GM18520 (cell line): ENCODE measurements around the gene DISC1.
"Not testable (repeated sequence)": the region's sequence is repeated elsewhere in the genome, so short reads cannot be mapped to it uniquely, and the experiment has no call there.

Source experiments
- ATAC-seq: cut with Tn5 transposase; IDR thresholded peaks from one replicate; pipeline ENCODE4 v1.9.1; 2021; ENCODE audit not compliant: unreplicated experiment

DISC1 gene

DNA sequence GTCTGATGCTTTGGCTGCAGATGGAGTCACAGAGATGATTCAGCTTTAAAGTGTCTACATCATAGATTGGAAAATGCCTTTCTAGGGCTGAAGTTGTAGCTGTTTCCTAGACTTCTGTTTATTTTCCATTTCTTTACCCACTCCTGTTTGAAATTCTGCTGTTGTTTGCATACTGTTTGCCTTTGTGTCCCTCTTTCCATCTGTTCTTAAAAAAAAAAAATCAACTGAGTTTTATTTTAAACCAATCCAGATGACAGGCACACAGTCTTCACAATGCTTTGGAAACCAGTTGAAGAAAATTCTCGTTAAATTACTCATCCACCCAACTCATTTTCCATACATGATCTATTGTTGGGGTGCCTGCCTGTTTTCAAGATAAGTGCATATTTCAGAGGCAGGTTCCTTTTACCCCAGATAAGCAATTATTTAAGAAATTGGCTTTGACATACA is 245.9 kb downstream of the DISC1 start:
- no peak for ATAC-seq

GRCh38 chr1:231878737-231879136 is 252.1 kb downstream of the DISC1 start:
- ATAC-seq: no peak

GRCh38 chr1:231879296-231879695 is 252.7 kb downstream of the DISC1 start:
- ATAC-seq: no peak

DNA sequence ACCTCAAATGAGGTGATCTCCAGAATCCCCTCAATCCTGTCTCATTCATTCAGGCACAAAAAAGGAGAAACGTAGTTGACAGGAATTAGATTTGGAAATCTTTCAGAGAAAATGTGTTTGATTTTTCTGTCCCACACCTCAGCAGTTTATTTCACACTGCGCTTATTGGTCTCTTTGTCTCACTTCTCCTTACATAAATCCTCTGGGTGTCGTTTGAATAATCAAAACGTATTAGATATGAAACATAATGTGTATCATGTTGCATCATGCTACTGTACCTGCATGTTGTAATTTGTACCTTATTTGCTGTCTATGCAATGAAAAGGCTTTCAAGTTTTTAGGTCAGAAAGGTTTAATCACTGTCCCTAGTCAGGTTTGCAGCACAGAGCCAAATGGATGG is 255.7 kb downstream of the DISC1 start:
- no peak for ATAC-seq

- no peak for ATAC-seq
Measured at GRCh38 chr1:231882790-231883189, 256.2 kb downstream of the DISC1 start.

- ATAC-seq: no peak
Measured at GRCh38 chr1:231883382-231883781, 256.8 kb downstream of the DISC1 start.

GRCh38 chr1:231885209-231885854 is 258.7 kb downstream of the DISC1 start:
- ATAC-seq: no peak

DNA sequence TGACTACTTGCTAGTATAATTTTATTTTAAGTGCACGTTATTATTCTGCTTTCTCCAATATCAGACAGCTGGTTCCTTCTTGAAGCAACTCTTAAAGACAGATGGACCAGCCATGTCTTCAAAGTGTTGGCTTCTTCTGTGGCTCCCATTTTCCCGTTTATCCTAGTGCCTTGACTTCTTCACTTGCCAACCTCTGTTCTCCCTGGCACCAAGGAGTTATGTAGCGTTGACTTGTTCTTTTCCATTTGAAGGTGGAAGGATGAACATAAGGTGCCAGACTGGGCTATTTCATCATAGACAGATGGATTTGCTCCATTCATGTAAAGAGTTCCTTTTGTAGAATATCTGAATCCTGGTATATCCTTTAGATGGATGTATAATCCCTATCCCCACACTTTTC is 260.6 kb downstream of the DISC1 start:
- no peak for ATAC-seq

GRCh38 chr1:231887866-231888265 is 261.3 kb downstream of the DISC1 start:
- no peak for ATAC-seq

DNA sequence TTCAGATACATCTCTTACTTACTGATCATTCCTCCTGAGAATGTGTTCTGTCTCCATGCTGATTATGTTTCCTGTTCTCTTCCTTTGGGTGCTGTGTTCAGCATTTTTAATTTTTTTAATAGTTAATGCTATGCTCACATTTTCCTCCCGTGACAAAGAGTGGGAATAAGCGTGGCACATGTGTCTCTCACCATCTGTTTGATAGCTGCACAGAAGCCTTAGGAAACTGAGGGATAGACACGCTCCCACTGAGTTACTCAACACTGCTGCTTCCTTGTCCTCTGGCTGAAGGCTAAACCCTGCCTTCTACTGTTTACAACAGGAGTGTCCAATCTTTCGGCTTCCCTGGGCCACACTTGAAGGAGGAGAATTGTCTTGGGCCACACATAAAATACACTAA is 264.2 kb downstream of the DISC1 start:
- no peak for ATAC-seq

DNA sequence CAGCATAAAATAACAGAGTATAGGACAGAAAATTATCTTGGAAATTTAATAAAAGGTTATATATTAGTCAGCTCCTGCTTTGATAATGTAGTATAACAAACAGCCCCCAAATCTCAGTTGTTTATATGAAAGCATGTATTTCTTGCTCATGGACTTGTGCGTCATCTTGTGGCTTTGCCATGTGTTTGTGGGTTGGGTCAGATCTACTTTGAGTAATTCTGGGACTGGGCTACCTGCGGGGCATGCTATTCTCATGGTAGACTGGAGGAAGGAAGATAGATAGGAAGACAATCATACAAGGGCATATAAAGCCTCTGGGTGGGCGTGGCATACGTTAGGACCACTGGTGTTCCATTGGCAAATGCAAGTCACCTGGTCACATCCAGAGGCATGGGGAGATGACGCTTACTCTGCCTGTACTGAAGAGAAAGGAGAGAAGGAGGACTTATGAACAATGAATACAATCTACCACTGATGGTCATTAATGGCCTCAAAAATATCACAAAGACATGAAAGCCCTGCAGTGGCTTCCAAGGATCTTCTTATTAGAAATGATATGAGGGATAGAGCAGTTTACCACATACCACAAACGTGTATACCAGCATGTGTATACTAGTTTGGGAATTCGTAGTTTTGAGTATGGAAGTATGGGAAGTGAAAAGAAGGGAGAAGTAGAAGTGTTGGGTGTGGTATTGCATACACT is 267.0 kb downstream of the DISC1 start:
- no peak for ATAC-seq

- ATAC-seq: no peak
Measured at GRCh38 chr1:231896806-231897205, 270.2 kb downstream of the DISC1 start.

DNA sequence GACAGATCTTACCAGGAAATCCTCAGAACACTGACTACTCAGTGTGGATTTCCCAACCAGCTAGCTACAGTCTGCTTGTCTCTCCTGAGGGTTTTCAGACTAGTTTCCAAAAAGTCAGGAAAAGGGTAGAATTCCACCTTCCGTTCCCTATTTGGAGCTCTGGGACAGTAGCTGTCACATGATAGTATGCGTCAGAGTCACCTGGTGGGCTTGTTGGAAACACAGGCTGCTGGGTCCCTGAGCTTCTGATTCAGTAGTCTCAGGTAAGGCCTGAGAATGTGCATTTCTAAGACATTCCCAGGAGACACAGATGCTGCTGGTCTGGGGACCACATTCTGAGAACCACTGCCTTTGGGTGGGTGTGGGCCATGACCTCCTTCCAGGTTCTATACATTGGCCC is 272.5 kb downstream of the DISC1 start:
- no peak for ATAC-seq

- no peak for ATAC-seq
Measured at GRCh38 chr1:231899713-231900435, 273.3 kb downstream of the DISC1 start.

GRCh38 chr1:231903586-231904081 is 277.0 kb downstream of the DISC1 start:
- ATAC-seq: no peak

- ATAC-seq: not testable (repeated sequence)
Measured at GRCh38 chr1:231907310-231907709, 280.7 kb downstream of the DISC1 start.

DNA sequence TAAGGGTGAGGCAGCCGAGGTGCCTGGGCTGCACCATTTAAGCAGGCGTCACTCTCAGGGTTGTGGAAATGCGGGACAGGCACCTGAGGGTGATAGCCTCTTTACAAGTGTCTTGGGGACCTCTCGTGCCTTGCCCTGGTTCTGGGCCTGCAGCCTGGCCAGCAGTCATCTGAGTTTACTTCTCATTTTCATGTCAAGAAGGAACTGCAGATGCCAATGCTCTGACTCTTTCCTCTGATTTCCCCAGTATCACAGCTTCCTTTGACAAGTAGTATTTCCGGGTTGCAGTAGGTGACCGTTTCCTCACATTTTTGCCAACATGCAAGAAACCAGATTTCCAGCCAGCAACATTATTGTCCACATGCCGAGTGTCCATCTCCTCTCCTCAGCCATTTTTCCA is 286.9 kb downstream of the DISC1 start:
- no peak for ATAC-seq

GRCh38 chr1:231918239-231919015 is 291.8 kb downstream of the DISC1 start:
- no peak for ATAC-seq

DNA sequence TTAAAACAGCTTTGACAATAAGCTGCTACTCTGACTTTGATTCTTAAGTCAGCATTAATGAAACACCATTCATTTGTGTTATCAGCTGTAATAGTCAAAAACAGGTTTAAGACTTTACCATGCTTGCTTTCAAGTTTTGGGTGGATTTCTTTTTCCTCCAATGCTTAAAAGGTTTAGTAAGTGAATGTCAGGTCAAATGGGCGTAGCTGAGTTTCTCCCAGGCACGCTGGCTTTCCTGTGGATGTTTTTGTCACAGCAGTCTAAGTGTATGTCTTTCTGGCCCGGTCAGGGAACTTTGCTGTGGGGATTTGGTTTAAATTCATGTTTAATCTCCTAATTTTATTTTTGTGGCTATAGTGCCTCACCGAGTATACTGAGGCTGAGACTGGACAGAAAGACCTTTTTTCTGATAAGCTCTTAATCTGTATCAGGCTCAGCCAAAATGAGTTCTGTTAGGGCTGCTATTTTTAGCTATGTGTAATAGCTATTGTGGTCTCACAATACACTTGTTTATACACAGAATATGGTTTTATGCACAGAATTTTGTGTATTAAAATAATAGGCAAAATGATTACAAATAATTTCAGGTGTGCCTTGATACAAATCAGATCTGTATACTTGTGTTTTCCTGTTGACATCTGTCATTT is 292.8 kb downstream of the DISC1 start:
- ATAC-seq: no peak

DNA sequence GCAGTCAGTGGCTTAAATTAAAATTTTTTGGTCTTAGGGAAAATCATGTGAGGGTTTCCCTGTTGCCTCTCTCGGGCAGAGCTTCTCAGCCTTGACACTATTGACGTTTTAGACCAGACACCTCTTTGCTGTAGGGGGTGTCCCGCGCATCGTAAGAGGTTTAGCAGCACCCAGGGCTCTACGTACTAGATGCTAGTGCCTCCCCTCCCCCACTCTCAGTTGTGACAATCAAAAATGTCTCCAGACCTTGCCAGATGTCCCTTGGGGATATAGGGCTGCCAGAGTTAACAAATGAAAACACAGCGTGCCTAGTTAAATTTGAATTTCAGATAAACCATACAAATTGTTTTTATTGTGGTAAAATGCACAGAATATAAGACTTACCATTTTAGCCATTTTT is 293.3 kb downstream of the DISC1 start:
- ATAC-seq: no peak
